ENCODE data around the gene RAP1B. TPM values are rescaled to one million over a fixed set of nuclear protein-coding genes. Genes with fewer than 3 reads are reported as not detected.
"Not testable (repeated sequence)": the region's sequence is repeated elsewhere in the genome, so short reads cannot be mapped to it uniquely, and the experiment has no call there.

Gene RAP1B
- total RNA-seq, 1 donor from 2014 or later: 51.8 TPM

GRCh38 chr12:68630050-68630449, 19.4 kb downstream of the RAP1B start:
- intact Hi-C loops (cut with DNase I): no loop called here
- peak; percentile 63 for ATAC-seq
- DNase-seq (ENCODE audit: missing footprints): no peak

- intact Hi-C loops (cut with DNase I): no loop called here
- ATAC-seq: no peak
- DNase-seq (ENCODE audit: missing footprints): no peak
Measured at GRCh38 chr12:68630598-68630997, 19.9 kb downstream of the RAP1B start.

GRCh38 chr12:68631227-68631626, 20.5 kb downstream of the RAP1B start:
- no peak for ATAC-seq
- intact Hi-C loops (cut with DNase I): no loop called here

GRCh38 chr12:68632486-68632885, 21.8 kb downstream of the RAP1B start:
- no peak for ATAC-seq
- no peak for DNase-seq (ENCODE audit: missing footprints)
- intact Hi-C loops (cut with DNase I): no loop called here

More at GRCh38 chr12:68631227-68631626, 20.5 kb downstream of the RAP1B start:
- DNase-seq (ENCODE audit: missing footprints): no peak

- DNase-seq (ENCODE audit: missing footprints) (no peak), ATAC-seq (no peak)
- intact Hi-C loops (cut with DNase I): no loop called here
Measured at GRCh38 chr12:68633614-68634558, 23.2 kb downstream of the RAP1B start.

- no peak for ATAC-seq
Measured at GRCh38 chr12:68636268-68636667, 25.6 kb downstream of the RAP1B start.

GRCh38 chr12:68637439-68637838, 26.7 kb downstream of the RAP1B start:
- DNase-seq (ENCODE audit: missing footprints); intact Hi-C loops (cut with DNase I): not testable (repeated sequence)

More at GRCh38 chr12:68636268-68636667, 25.6 kb downstream of the RAP1B start:
- no peak for DNase-seq (ENCODE audit: missing footprints)
- intact Hi-C loops (cut with DNase I): no loop called here

GRCh38 chr12:68638171-68638570, 27.5 kb downstream of the RAP1B start:
- no peak for DNase-seq (ENCODE audit: missing footprints)
- no peak for ATAC-seq
- intact Hi-C loops (cut with DNase I): no loop called here

More at GRCh38 chr12:68637439-68637838, 26.7 kb downstream of the RAP1B start:
- not testable (repeated sequence) for ATAC-seq

- intact Hi-C loops (cut with DNase I): no loop called here
- DNase-seq (ENCODE audit: missing footprints) (no peak), ATAC-seq (no peak)
Measured at GRCh38 chr12:68638721-68639395, 28.2 kb downstream of the RAP1B start.

GRCh38 chr12:68639396-68639767, 28.7 kb downstream of the RAP1B start:
- ATAC-seq (no peak), DNase-seq (ENCODE audit: missing footprints) (no peak)
- intact Hi-C loops (cut with DNase I): no loop called here

GRCh38 chr12:68641138-68641537, 30.4 kb downstream of the RAP1B start:
- intact Hi-C loops (cut with DNase I): no loop called here

GRCh38 chr12:68646484-68646883, 35.8 kb downstream of the RAP1B start:
- intact Hi-C loops (cut with DNase I): no loop called here
- ATAC-seq: no peak
- no peak for DNase-seq (ENCODE audit: missing footprints)

More at GRCh38 chr12:68641138-68641537, 30.4 kb downstream of the RAP1B start:
- ATAC-seq (no peak), DNase-seq (ENCODE audit: missing footprints) (no peak)

- DNase-seq (ENCODE audit: missing footprints): no peak
- intact Hi-C loops (cut with DNase I): no loop called here
- no peak for ATAC-seq
Measured at GRCh38 chr12:68647507-68647906, 36.8 kb downstream of the RAP1B start.

GRCh38 chr12:68648179-68648578, 37.5 kb downstream of the RAP1B start:
- DNase-seq (ENCODE audit: missing footprints): no peak
- intact Hi-C loops (cut with DNase I): no loop called here
- no peak for ATAC-seq

GRCh38 chr12:68665016-68665569, 54.4 kb downstream of the RAP1B start:
- DNase-seq (ENCODE audit: missing footprints) (no peak), ATAC-seq (peak; percentile 85)
- intact Hi-C loops (cut with DNase I): loop anchor here (5.0 kb wide), 1 partner anchor 308 kb away; no protein-coding TSS in a partner anchor

GRCh38 chr12:68667291-68667690, 56.6 kb downstream of the RAP1B start:
- DNase-seq (ENCODE audit: missing footprints): no peak
- no peak for ATAC-seq
- intact Hi-C loops (cut with DNase I): loop anchor here (5.0 kb wide), 1 partner anchor 310 kb away; no protein-coding TSS in a partner anchor

GRCh38 chr12:68667896-68668295, 57.2 kb downstream of the RAP1B start:
- intact Hi-C loops (cut with DNase I): loop anchor here (5.0 kb wide), 1 partner anchor 311 kb away; no protein-coding TSS in a partner anchor
- ATAC-seq (no peak), DNase-seq (ENCODE audit: missing footprints) (no peak)

GRCh38 chr12:68671179-68671578, 60.5 kb downstream of the RAP1B start:
- no peak for DNase-seq (ENCODE audit: missing footprints)
- intact Hi-C loops (cut with DNase I): no loop called here
- no peak for ATAC-seq

GRCh38 chr12:68673788-68674187, 63.1 kb downstream of the RAP1B start:
- intact Hi-C loops (cut with DNase I): no loop called here
- no peak for DNase-seq (ENCODE audit: missing footprints)
- ATAC-seq: no peak

All from Right ventricle myocardium inferior (tissue), 1 donor.